ENCODE measurements around the gene NXF1. TPM values are rescaled to one million over a fixed set of nuclear protein-coding genes. Genes with fewer than 3 reads are reported as not detected.
A peak's percentile ranks its signal among the peaks of the same experiment; 100 is the strongest.

NXF1 gene
- total RNA-seq, 1 experiment from 2014 or later: 69.0 TPM

- Histone ChIP-seq H2BK120ac (ENCODE audit: low read depth, low read length, poor library complexity, severe bottlenecking) (no peak within 1 kb of the TSS), H3K4ac (ENCODE audit: low read depth, low read length) (no peak within 1 kb of the TSS), H3K9me3 (ENCODE audit: control insufficient read depth, low read depth, low read length) (no peaks in the 10 kb centered on the region), H3K79me2 (ENCODE audit: insufficient read depth, low read length) (peaks cover 21% of the 10 kb centered on the region; the same call in 1 of the 2 replicates), H3K9ac (ENCODE audit: extremely low read depth, insufficient read length, low read length) (peak within 1 kb of the TSS; percentile 79), H2BK12ac (ENCODE audit: insufficient read length, low read depth, low read length) (no peak within 1 kb of the TSS), H4K8ac (replicated peaks; ENCODE audit: insufficient read length, low read depth, low read length) (no peak within 1 kb of the TSS), H4K20me1 (ENCODE audit: control insufficient read depth, insufficient read depth, insufficient read length) (no peaks in the 10 kb centered on the region), H3T11ph (ENCODE audit: low read length) (no peak within 1 kb of the TSS), H4K5ac (ENCODE audit: insufficient read length, low read depth, low read length) (no peak within 1 kb of the TSS), H2AK5ac (ENCODE audit: insufficient read length, low read length) (no peak within 1 kb of the TSS), H3K27ac (ENCODE audit: insufficient read length, low read depth, low read length) (peak within 1 kb of the TSS; percentile 50), H3K79me1 (ENCODE audit: insufficient read depth, low read depth, low read length, poor library complexity, severe bottlenecking) (peaks cover 10% of the 10 kb centered on the region), H3K56ac (ENCODE audit: insufficient read length, low read depth, low read length) (no peak within 1 kb of the TSS), H2BK5ac (ENCODE audit: insufficient read length, low read length) (no peak within 1 kb of the TSS), H2BK15ac (ENCODE audit: low read depth, low read length) (no peak within 1 kb of the TSS), H3K23ac (ENCODE audit: insufficient read length, low read depth, low read length) (no peak within 1 kb of the TSS), H2AFZ (ENCODE audit: low read length) (peak within 1 kb of the TSS; percentile 46), H3K27me3 (ENCODE audit: insufficient read depth, low read length) (no peaks in the 10 kb centered on the region), H3K14ac (ENCODE audit: insufficient read depth, low read length) (peak within 1 kb of the TSS; percentile 80), H3K4me1 (ENCODE audit: insufficient read depth, low read length) (no peaks in the 10 kb centered on the region), H2BK20ac (ENCODE audit: low read depth, low read length, poor library complexity, severe bottlenecking) (no peak within 1 kb of the TSS), H3K4me2 (ENCODE audit: insufficient read depth, insufficient read length, low read length) (peak within 1 kb of the TSS; percentile 45), H3K23me2 (ENCODE audit: insufficient read length, low read depth, low read length, poor library complexity, severe bottlenecking) (peaks cover 3% of the 10 kb centered on the region), H3K18ac (ENCODE audit: insufficient read length, low read depth, low read length) (peak within 1 kb of the TSS; percentile 88), H4K91ac (ENCODE audit: insufficient read length, low read depth, low read length) (no peak within 1 kb of the TSS)
- Mint-ChIP-seq H3K27ac (peak within 1 kb of the TSS; percentile 99), H3K27me3 (ENCODE audit: low read depth) (no peaks in the 10 kb centered on the region), H3K9me3 (no peaks in the 10 kb centered on the region), H3K4me3 (peak within 1 kb of the TSS; percentile 97 to 99), H3K36me3 (ENCODE audit: insufficient read depth in 1 of 3, low read depth in 3 of 3) (peaks cover 27 to 40% (median 31%) of the 10 kb centered on the region in 3 experiments), H3K4me1 (peaks cover 27 to 36% of the 10 kb centered on the region in 2 experiments)
- no CpG with 5 or more reads among the region's 47 CpGs for WGBS (ENCODE audit: extremely low coverage, insufficient read length, low lambda C conversion rate)
- TF ChIP-seq, protein P1, sequence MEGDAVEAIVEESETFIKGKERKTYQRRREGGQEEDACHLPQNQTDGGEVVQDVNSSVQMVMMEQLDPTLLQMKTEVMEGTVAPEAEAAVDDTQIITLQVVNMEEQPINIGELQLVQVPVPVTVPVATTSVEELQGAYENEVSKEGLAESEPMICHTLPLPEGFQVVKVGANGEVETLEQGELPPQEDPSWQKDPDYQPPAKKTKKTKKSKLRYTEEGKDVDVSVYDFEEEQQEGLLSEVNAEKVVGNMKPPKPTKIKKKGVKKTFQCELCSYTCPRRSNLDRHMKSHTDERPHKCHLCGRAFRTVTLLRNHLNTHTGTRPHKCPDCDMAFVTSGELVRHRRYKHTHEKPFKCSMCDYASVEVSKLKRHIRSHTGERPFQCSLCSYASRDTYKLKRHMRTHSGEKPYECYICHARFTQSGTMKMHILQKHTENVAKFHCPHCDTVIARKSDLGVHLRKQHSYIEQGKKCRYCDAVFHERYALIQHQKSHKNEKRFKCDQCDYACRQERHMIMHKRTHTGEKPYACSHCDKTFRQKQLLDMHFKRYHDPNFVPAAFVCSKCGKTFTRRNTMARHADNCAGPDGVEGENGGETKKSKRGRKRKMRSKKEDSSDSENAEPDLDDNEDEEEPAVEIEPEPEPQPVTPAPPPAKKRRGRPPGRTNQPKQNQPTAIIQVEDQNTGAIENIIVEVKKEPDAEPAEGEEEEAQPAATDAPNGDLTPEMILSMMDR (conservative IDR thresholded peaks at IDR 0.05): no peak
- peak; percentile 100 for DNase-seq
Observed at GRCh38 chr11:62753736-62754603, 51.3 kb downstream of the NXF1 start, which contains the start of gene ZBTB3. ZBTB3 (minus strand) TSS chr11:62754160; CDS start chr11:62753664, 496 bp downstream.
